Esophagus squamous epithelium (tissue), 5 donors: Measurements from ENCODE around the gene POMT2. TPM values are rescaled to one million over a fixed set of nuclear protein-coding genes. Genes with fewer than 3 reads are reported as not detected.

Experiments
- DNase-seq: peaks from one replicate; lab custom pipeline; 2025; lab: John Stamatoyannopoulos, UW
- H3K27ac ChIP-seq, 4 donors: fragments of 200-600 bp; sonication (generic); one replicate each; pipeline ENCODE4 v1.5.1; 2016 to 2019; ENCODE audit warnings: mild to moderate bottlenecking in 1 of 4
- H3K27me3 ChIP-seq, 4 donors: fragments of 200-600 bp; sonication (generic); 1 replicate in 3 of 4; 2 replicates in 1 of 4; pipeline versions ENCODE4 v1.5.1 to v1.6.0; 2017 to 2021; ENCODE audit warnings: antibody characterized with exemption in 1 of 4
- H3K36me3 ChIP-seq, 3 donors: fragments of 200-600 bp; sonication (generic); one replicate each; pipeline ENCODE4 v1.5.1; 2016 to 2019
- H3K4me1 ChIP-seq, 3 donors: fragments of 200-600 bp; sonication (generic); one replicate each; pipeline ENCODE4 v1.5.1; 2017 to 2019
- H3K4me3 ChIP-seq, 4 donors: fragments of 200-600 bp; sonication (generic); 1 replicate in 3 of 4; 2 replicates in 1 of 4; pipeline ENCODE4 v1.5.1; 2016 to 2019; ENCODE audit warnings: mild to moderate bottlenecking in 2 of 4, moderate library complexity in 1 of 4
- H3K9me3 ChIP-seq, 3 donors: fragments of 200-600 bp; sonication (generic); one replicate each; pipeline ENCODE4 v1.5.1; 2016 to 2019
- CTCF ChIP-seq, 6 experiments: fragments of 450-650 bp in 4 of 6; fragments of 200-600 bp in 2 of 6; sonication (generic) in 2 of 6; IDR thresholded peaks; one replicate each; pipeline ENCODE4 v1.5.1; 2016 to 2019; ENCODE audit warnings: antibody characterized with exemption in 6 of 6, mild to moderate bottlenecking in 4 of 6, moderate library complexity in 4 of 6
- POLR2A ChIP-seq, 4 donors: fragments of 450-650 bp; IDR thresholded peaks; one replicate each; pipeline ENCODE4 v1.6.1; 2017; ENCODE audit warnings: antibody characterized with exemption in 4 of 4, mild to moderate bottlenecking in 4 of 4, moderate library complexity in 3 of 4
- WGBS, 2 donors: methylation state at CpG; one replicate each; pipeline ENCODE4 v1.1.5; 2018; 5-methylcytosine and 5-hydroxymethylcytosine counted together
- intact Hi-C: fragments of 100-400 bp; cut with DNase I; formaldehyde crosslinking; loops from one replicate; pipeline ENCODE4 v1.15.0; 2022
- total RNA-seq, 4 donors: library from RNA; depleted of rRNA; stranded (reverse); fragments of >200 nt; gene quantifications; one replicate each; pipeline ENCODE4 v1.1.0, GENCODE V29; 2016
- donor health status: DM: yes; HTN: yes; CAD: no.

POMT2 gene
- total RNA-seq, 4 donors from 2014 or later, result 7.3 to 16.0 (median 8.4) TPM

- no peaks in the 10 kb centered on the region for H3K9me3 ChIP-seq
- 60 to 83% methylated on average over 2 to 3 of the region's 3 CpGs for WGBS, 2 donors
- H3K36me3 ChIP-seq, result peaks cover 6 to 52% (median 6%) of the 10 kb centered on the region in 3 donors
- no peaks in the 10 kb centered on the region for H3K27me3 ChIP-seq
- H3K27ac ChIP-seq, result no peak overlapping the region
- intact Hi-C loops, result no loop called here
- TF ChIP-seq CTCF (IDR thresholded peaks at IDR 0.05) (no peak), POLR2A (IDR thresholded peaks at IDR 0.05) (no peak)
- no peak overlapping the region for H3K4me3 ChIP-seq
- H3K4me1 ChIP-seq, result peaks cover 0 to 15% (median 0%) of the 10 kb centered on the region in 3 donors
- DNase-seq, result no peak
Measured at GRCh38 chr14:77344377-77344996, 23.8 kb upstream of the POMT2 start.

- WGBS, 2 donors, result 66 to 71% methylated on average over 2 of the region's 2 CpGs
Measured at GRCh38 chr14:77343662-77344061, 23.0 kb upstream of the POMT2 start.

GRCh38 chr14:77342726-77343397, 22.2 kb upstream of the POMT2 start:
- peaks cover 0 to 15% (median 0%) of the 10 kb centered on the region in 3 donors for H3K4me1 ChIP-seq
- no peak overlapping the region for H3K27ac ChIP-seq
- no peak for TF ChIP-seq POLR2A (IDR thresholded peaks at IDR 0.05)
- no peaks in the 10 kb centered on the region for H3K9me3 ChIP-seq
- no peak overlapping the region for H3K4me3 ChIP-seq
- DNase-seq, result no peak
- H3K36me3 ChIP-seq, result peaks cover 6 to 51% (median 6%) of the 10 kb centered on the region in 3 donors
- WGBS, 2 donors, result 90 to 91% methylated on average over 10 of the region's 10 CpGs
- H3K27me3 ChIP-seq, result no peaks in the 10 kb centered on the region
- intact Hi-C loops, result no loop called here

More at GRCh38 chr14:77343662-77344061, 23.0 kb upstream of the POMT2 start:
- Histone ChIP-seq H3K27ac (no peak overlapping the region), H3K36me3 (peaks cover 6 to 53% (median 6%) of the 10 kb centered on the region in 3 donors), H3K9me3 (no peaks in the 10 kb centered on the region), H3K4me3 (no peak overlapping the region), H3K27me3 (no peaks in the 10 kb centered on the region), H3K4me1 (peaks cover 0 to 15% (median 0%) of the 10 kb centered on the region in 3 donors)
- TF ChIP-seq CTCF (IDR thresholded peaks at IDR 0.05) (no peak), POLR2A (IDR thresholded peaks at IDR 0.05) (no peak)
- intact Hi-C loops, result no loop called here
- no peak for DNase-seq

GRCh38 chr14:77340389-77340788, 19.7 kb upstream of the POMT2 start:
- no peaks in the 10 kb centered on the region for H3K27me3 ChIP-seq
- H3K27ac ChIP-seq, result no peak overlapping the region
- no peak for TF ChIP-seq CTCF (IDR thresholded peaks at IDR 0.05)
- no peak for TF ChIP-seq POLR2A (IDR thresholded peaks at IDR 0.05)
- H3K4me1 ChIP-seq, result peaks cover 0 to 15% (median 0%) of the 10 kb centered on the region in 3 donors
- peaks cover 6 to 51% (median 6%) of the 10 kb centered on the region in 3 donors for H3K36me3 ChIP-seq
- no peak overlapping the region for H3K4me3 ChIP-seq
- no peaks in the 10 kb centered on the region for H3K9me3 ChIP-seq
- intact Hi-C loops, result no loop called here
- DNase-seq, result no peak
- 81 to 95% methylated on average over 4 of the region's 4 CpGs for WGBS, 2 donors

GRCh38 chr14:77339407-77339806, 18.7 kb upstream of the POMT2 start:
- H3K4me1 ChIP-seq, result peaks cover 0 to 9% (median 0%) of the 10 kb centered on the region in 3 donors
- H3K27ac ChIP-seq, result no peak overlapping the region
- H3K4me3 ChIP-seq, result no peak overlapping the region
- no peak for DNase-seq
- intact Hi-C loops, result no loop called here
- H3K9me3 ChIP-seq, result no peaks in the 10 kb centered on the region
- H3K36me3 ChIP-seq, result peaks cover 6 to 51% (median 6%) of the 10 kb centered on the region in 3 donors
- 94 to 96% methylated on average over 1 of the region's 1 CpG for WGBS, 2 donors
- TF ChIP-seq CTCF (IDR thresholded peaks at IDR 0.05), result no peak
- no peak for TF ChIP-seq POLR2A (IDR thresholded peaks at IDR 0.05)
- H3K27me3 ChIP-seq, result no peaks in the 10 kb centered on the region
